GM12878 (cell line): ENCODE results near the gene RIPOR3.

ENCODE experiments used
- CTCF ChIP-seq, 3 experiments: IDR thresholded peaks in 2 of 3; conservative IDR thresholded peaks in 1 of 3; 2 replicates each; pipeline ENCODE4 v1.5.1; 2011; ENCODE audit warnings: low read depth in 3 of 3, low read length in 3 of 3, mild to moderate bottlenecking in 3 of 3, control low read depth in 2 of 3, moderate library complexity in 2 of 3, inconsistent platforms in 1 of 3, mixed read lengths in 1 of 3; ENCODE audit not compliant: control insufficient read depth in 2 of 3, insufficient read depth in 1 of 3; ENCODE audit errors: extremely low read depth in 1 of 3
- EGR1 ChIP-seq, 2 experiments: IDR thresholded peaks; 1 replicate in 1 of 2; 2 replicates in 1 of 2; pipeline ENCODE4 v1.6.1; 2011 to 2012; ENCODE audit warnings: low read depth in 2 of 2, low read length in 2 of 2, borderline replicate concordance in 1 of 2, mild to moderate bottlenecking in 1 of 2, moderate library complexity in 1 of 2
- REST ChIP-seq: IDR thresholded peaks from 2 replicates; pipeline ENCODE4 v1.6.1; 2012; ENCODE audit warnings: mild to moderate bottlenecking, low read depth, low read length
- ZNF592 ChIP-seq: fragments of 450-650 bp; IDR thresholded peaks from 2 replicates; pipeline ENCODE4 v1.6.1; 2017; ENCODE audit warnings: mild to moderate bottlenecking, moderate library complexity

GRCh38 chr20:50674138-50674825 lies 17.1 kb downstream of the RIPOR3 start:
- no peak for TF ChIP-seq CTCF (IDR thresholded peaks at IDR 0.05 in 2 of 3, conservative IDR thresholded peaks at IDR 0.05 in 1 of 3; ENCODE audit: control insufficient read depth in 2 of 3, extremely low read depth in 1 of 3, insufficient read depth in 1 of 3, low read depth in 3 of 3, low read length in 3 of 3)
- no peak for TF ChIP-seq EGR1 (IDR thresholded peaks at IDR 0.05; ENCODE audit: borderline replicate concordance in 1 of 2, low read depth in 2 of 2, low read length in 2 of 2)
- no peak for TF ChIP-seq ZNF592
- no peak for TF ChIP-seq REST
